ENCODE results near the gene FAM221A. TPM values are rescaled to one million over a fixed set of nuclear protein-coding genes. Genes with fewer than 3 reads are reported as not detected.

FAM221A gene
- polyA plus RNA-seq, 4 donors = 9.7 to 16.2 (median 12.0) TPM

- H3K27ac ChIP-seq (ENCODE audit: low read depth in 1 of 3, low read length in 2 of 3) = no peak overlapping the region
- peaks cover 3 to 39% (median 8%) of the 10 kb centered on the region in 3 donors for H3K36me3 ChIP-seq (ENCODE audit: control insufficient read depth in 3 of 3, insufficient read depth in 2 of 3, low read depth in 1 of 3, low read length in 3 of 3)
- peaks cover 0 to 3% of the 10 kb centered on the region in 2 donors for H3K9me3 ChIP-seq (ENCODE audit: control insufficient read depth in 2 of 2, insufficient read depth in 1 of 2, low read depth in 1 of 2, low read length in 1 of 2)
- FAIRE-seq (no peak), DNase-seq (no peak)
- peaks cover 0 to 3% (median 2%) of the 10 kb centered on the region in 3 donors for H3K4me1 ChIP-seq (ENCODE audit: control insufficient read depth in 3 of 3, insufficient read depth in 2 of 3, low read depth in 1 of 3, low read length in 2 of 3)
- H3K4me3 ChIP-seq (ENCODE audit: low read depth in 1 of 3, low read length in 3 of 3) = no peak overlapping the region
- WGBS, 3 donors = 84 to 92% (median 89%) methylated on average over 4 of the region's 4 CpGs
- no peaks in the 10 kb centered on the region for H3K27me3 ChIP-seq (ENCODE audit: control insufficient read depth in 3 of 3, insufficient read depth in 3 of 3, low read length in 3 of 3)
These were observed 9.2 kb downstream of the FAM221A start for GRCh38 chr7:23689165-23689564.

DNA sequence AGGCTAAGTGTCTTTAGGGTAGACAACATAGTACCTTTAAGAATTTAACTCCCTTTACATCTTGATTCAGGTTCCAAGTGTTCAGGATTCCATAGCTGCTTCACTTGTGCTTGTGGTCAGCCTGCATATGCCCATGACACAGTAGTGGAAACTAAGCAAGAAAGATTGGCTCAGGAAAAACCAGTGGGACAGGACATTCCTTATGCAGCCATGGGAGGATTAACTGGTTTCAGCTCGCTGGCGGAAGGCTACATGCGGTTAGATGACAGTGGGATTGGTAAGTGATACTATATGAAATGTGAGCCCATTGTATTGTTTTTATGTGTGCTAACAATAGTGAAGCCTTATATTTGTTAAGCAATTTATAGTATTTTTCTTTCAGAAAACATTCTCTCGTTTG, 11.3 kb downstream of the FAM221A start:
- H3K27me3 ChIP-seq (ENCODE audit: control insufficient read depth in 3 of 3, insufficient read depth in 3 of 3, low read length in 3 of 3) = no peaks in the 10 kb centered on the region
- H3K36me3 ChIP-seq (ENCODE audit: control insufficient read depth in 3 of 3, insufficient read depth in 2 of 3, low read depth in 1 of 3, low read length in 3 of 3) = peaks cover 3 to 39% (median 10%) of the 10 kb centered on the region in 3 donors
- no peak overlapping the region for H3K27ac ChIP-seq (ENCODE audit: low read depth in 1 of 3, low read length in 2 of 3)
- FAIRE-seq = no peak
- no peak overlapping the region for H3K4me3 ChIP-seq (ENCODE audit: low read depth in 1 of 3, low read length in 3 of 3)
- peaks cover 0 to 6% of the 10 kb centered on the region in 2 donors for H3K9me3 ChIP-seq (ENCODE audit: control insufficient read depth in 2 of 2, insufficient read depth in 1 of 2, low read depth in 1 of 2, low read length in 1 of 2)
- WGBS, 3 donors = 85 to 92% (median 86%) methylated on average over 4 of the region's 4 CpGs
- no peak for DNase-seq
- H3K4me1 ChIP-seq (ENCODE audit: control insufficient read depth in 3 of 3, insufficient read depth in 2 of 3, low read depth in 1 of 3, low read length in 2 of 3) = no peaks in the 10 kb centered on the region

DNA sequence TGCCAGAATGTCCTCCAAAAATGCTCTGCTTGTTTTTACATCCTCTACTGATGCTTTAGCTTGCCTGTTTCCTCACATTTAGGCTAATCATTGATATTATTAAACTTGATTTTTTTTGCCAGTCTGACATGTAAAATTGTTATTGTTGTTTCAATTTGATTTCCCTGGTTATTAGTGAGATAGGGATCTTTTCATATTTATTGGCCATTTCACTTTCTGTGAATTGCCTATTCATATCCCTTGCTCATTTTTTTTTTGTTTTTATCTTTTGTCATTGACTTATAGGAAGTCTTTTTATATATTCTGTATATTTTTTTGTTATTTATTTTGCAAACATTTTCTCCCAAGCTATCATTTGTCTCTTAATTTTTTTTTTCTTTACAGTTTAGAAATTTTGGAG, 13.2 kb downstream of the FAM221A start:
- Histone ChIP-seq H3K4me3 (ENCODE audit: low read depth in 1 of 3, low read length in 3 of 3) (no peak overlapping the region), H3K27ac (ENCODE audit: low read depth in 1 of 3, low read length in 2 of 3) (no peak overlapping the region), H3K9me3 (ENCODE audit: control insufficient read depth in 2 of 2, insufficient read depth in 1 of 2, low read depth in 1 of 2, low read length in 1 of 2) (peaks cover 0 to 6% of the 10 kb centered on the region in 2 donors), H3K4me1 (ENCODE audit: control insufficient read depth in 3 of 3, insufficient read depth in 2 of 3, low read depth in 1 of 3, low read length in 2 of 3) (peaks cover 0 to 3% (median 0%) of the 10 kb centered on the region in 3 donors), H3K36me3 (ENCODE audit: control insufficient read depth in 3 of 3, insufficient read depth in 2 of 3, low read depth in 1 of 3, low read length in 3 of 3) (peaks cover 3 to 32% (median 10%) of the 10 kb centered on the region in 3 donors), H3K27me3 (ENCODE audit: control insufficient read depth in 3 of 3, insufficient read depth in 3 of 3, low read length in 3 of 3) (no peaks in the 10 kb centered on the region)
- DNase-seq = no peak
- no peak for FAIRE-seq

DNA sequence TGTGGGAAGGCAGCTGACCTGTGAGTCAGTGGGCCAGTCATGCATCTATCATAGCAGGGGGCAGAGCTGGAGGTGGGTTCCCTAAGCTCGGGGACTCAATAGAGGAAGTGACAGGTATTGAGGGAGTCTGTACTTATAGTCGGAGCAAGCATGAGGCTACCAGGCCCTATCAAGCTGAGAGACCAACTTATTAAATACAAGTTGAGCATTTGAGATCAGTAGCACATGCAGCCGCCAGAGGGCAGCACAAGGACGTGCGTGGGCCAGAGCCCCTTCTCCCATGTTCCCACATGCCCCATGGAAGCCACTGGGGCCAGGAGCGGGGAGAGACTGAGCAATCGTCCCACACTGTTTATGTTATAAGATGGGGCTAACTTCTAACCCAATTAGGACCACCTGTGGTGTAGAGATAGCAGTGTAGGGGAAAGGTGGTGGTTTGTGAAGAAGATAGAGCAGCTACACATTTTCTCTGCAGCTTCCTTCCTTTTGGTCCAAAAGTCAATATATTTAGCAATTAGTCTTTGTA, 17.0 kb downstream of the FAM221A start:
- Histone ChIP-seq H3K27me3 (ENCODE audit: control insufficient read depth in 3 of 3, insufficient read depth in 3 of 3, low read length in 3 of 3) (no peaks in the 10 kb centered on the region), H3K9me3 (ENCODE audit: control insufficient read depth in 2 of 2, insufficient read depth in 1 of 2, low read depth in 1 of 2, low read length in 1 of 2) (peaks cover 0 to 6% of the 10 kb centered on the region in 2 donors), H3K4me1 (ENCODE audit: control insufficient read depth in 3 of 3, insufficient read depth in 2 of 3, low read depth in 1 of 3, low read length in 2 of 3) (peaks cover 0 to 10% (median 0%) of the 10 kb centered on the region in 3 donors), H3K27ac (ENCODE audit: low read depth in 1 of 3, low read length in 2 of 3) (no peak overlapping the region), H3K4me3 (ENCODE audit: low read depth in 1 of 3, low read length in 3 of 3) (no peak overlapping the region), H3K36me3 (ENCODE audit: control insufficient read depth in 3 of 3, insufficient read depth in 2 of 3, low read depth in 1 of 3, low read length in 3 of 3) (peaks cover 0 to 20% (median 7%) of the 10 kb centered on the region in 3 donors)
- FAIRE-seq (no peak), DNase-seq (peak; percentile 52 to 83)
- 20 to 42% (median 29%) methylated on average over 7 of the region's 7 CpGs for WGBS, 3 donors

DNA sequence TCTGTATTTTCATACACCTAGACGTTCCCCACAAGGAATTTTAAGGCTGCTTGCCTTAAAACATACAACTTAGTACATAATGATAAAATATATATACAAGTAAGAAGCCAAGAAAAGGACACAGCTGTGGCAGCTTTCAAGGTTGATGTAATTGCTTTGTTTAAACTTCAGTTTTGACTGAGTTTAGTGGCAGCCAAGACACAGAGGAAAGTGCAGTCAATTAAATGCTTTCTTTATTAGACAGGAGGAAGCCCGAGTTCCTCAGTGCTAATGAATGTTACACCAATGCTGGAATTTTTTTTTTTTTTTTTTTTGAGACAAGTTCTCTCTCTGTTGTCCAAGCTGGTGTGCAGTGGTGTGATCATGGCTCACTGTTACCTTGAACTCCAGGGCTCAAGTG, 18.8 kb downstream of the FAM221A start:
- Histone ChIP-seq H3K36me3 (ENCODE audit: control insufficient read depth in 3 of 3, insufficient read depth in 2 of 3, low read depth in 1 of 3, low read length in 3 of 3) (peaks cover 0 to 24% (median 9%) of the 10 kb centered on the region in 3 donors), H3K4me3 (ENCODE audit: low read depth in 1 of 3, low read length in 3 of 3) (no peak overlapping the region), H3K4me1 (ENCODE audit: control insufficient read depth in 3 of 3, insufficient read depth in 2 of 3, low read depth in 1 of 3, low read length in 2 of 3) (peaks cover 0 to 10% (median 0%) of the 10 kb centered on the region in 3 donors), H3K27me3 (ENCODE audit: control insufficient read depth in 3 of 3, insufficient read depth in 3 of 3, low read length in 3 of 3) (no peaks in the 10 kb centered on the region), H3K27ac (ENCODE audit: low read depth in 1 of 3, low read length in 2 of 3) (no peak overlapping the region), H3K9me3 (ENCODE audit: control insufficient read depth in 2 of 2, insufficient read depth in 1 of 2, low read depth in 1 of 2, low read length in 1 of 2) (peaks cover 0 to 4% of the 10 kb centered on the region in 2 donors)
- FAIRE-seq (no peak), DNase-seq (no peak)
- 17 to 32% (median 32%) methylated on average over 2 of the region's 2 CpGs for WGBS, 3 donors

DNA sequence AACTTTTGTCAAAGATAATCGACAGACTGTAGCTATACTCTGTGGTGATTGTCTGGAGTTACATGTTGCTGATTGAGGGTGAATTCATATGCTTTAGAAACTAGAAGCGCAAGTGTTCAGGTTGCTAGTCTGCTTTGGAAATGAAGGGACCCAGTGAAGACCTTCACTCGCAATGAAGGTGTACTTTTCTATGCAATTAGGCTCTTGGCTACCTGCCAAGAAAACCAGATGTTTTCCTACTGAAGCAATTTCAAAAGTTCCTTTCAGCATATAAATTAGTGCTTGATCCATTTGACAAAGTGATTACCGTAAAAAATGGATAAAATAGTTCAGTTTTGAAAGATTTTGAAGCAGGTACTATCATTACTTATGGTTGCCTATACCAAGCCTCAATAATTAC, 20.0 kb downstream of the FAM221A start:
- Histone ChIP-seq H3K4me1 (ENCODE audit: control insufficient read depth in 3 of 3, insufficient read depth in 2 of 3, low read depth in 1 of 3, low read length in 2 of 3) (peaks cover 0 to 10% (median 0%) of the 10 kb centered on the region in 3 donors), H3K36me3 (ENCODE audit: control insufficient read depth in 3 of 3, insufficient read depth in 2 of 3, low read depth in 1 of 3, low read length in 3 of 3) (peaks cover 0 to 22% (median 17%) of the 10 kb centered on the region in 3 donors), H3K4me3 (ENCODE audit: low read depth in 1 of 3, low read length in 3 of 3) (no peak overlapping the region), H3K27me3 (ENCODE audit: control insufficient read depth in 3 of 3, insufficient read depth in 3 of 3, low read length in 3 of 3) (no peaks in the 10 kb centered on the region), H3K9me3 (ENCODE audit: control insufficient read depth in 2 of 2, insufficient read depth in 1 of 2, low read depth in 1 of 2, low read length in 1 of 2) (peaks cover 0 to 2% of the 10 kb centered on the region in 2 donors), H3K27ac (ENCODE audit: low read depth in 1 of 3, low read length in 2 of 3) (no peak overlapping the region)
- WGBS, 3 donors = 28 to 61% (median 54%) methylated on average over 4 of the region's 4 CpGs
- DNase-seq (peak in 1 of 2 donors; percentile 58), FAIRE-seq (no peak)

- DNase-seq (peak; percentile 91), FAIRE-seq (peak; percentile 70)
- 17 to 67% (median 41%) methylated on average over 7 of the region's 7 CpGs for WGBS, 3 donors
- peaks cover 2 to 8% (median 3%) of the 10 kb centered on the region in 3 donors for H3K4me1 ChIP-seq (ENCODE audit: control insufficient read depth in 3 of 3, insufficient read depth in 2 of 3, low read depth in 1 of 3, low read length in 2 of 3)
- H3K27me3 ChIP-seq (ENCODE audit: control insufficient read depth in 3 of 3, insufficient read depth in 3 of 3, low read length in 3 of 3) = no peaks in the 10 kb centered on the region
- H3K36me3 ChIP-seq (ENCODE audit: control insufficient read depth in 3 of 3, insufficient read depth in 2 of 3, low read depth in 1 of 3, low read length in 3 of 3) = peaks cover 4 to 5% (median 4%) of the 10 kb centered on the region in 3 donors
- peak overlapping the region in 1 of 3 donors; percentile 78 for H3K27ac ChIP-seq (ENCODE audit: low read depth in 1 of 3, low read length in 2 of 3)
- peaks cover 0 to 24% of the 10 kb centered on the region in 2 donors for H3K9me3 ChIP-seq (ENCODE audit: control insufficient read depth in 2 of 2, insufficient read depth in 1 of 2, low read depth in 1 of 2, low read length in 1 of 2)
- H3K4me3 ChIP-seq (ENCODE audit: low read depth in 1 of 3, low read length in 3 of 3) = no peak overlapping the region
These were observed 29.2 kb downstream of the FAM221A start for GRCh38 chr7:23709081-23709750.

DNA sequence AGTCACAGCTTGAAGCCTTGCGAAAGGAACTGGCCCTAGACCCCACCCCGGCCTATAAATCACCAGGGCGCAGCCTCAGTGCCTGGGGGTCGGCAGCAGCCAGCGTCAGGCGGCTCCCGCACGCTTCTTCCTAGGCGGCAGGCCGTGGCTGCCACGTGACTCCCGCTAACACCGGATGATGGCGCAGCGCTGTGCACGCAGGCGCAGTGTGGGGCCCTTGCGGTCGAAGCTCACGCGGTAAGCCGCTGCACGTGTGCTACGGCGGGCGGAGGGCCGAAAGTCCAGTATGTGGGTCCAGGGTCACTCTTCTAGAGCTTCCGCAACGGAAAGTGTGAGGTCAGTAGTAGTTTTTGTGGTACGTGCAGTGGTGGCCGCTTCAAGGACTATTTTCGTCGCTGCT, 30.0 kb downstream of the FAM221A start, which contains the start of gene STK31:
TSS of gene STK31 (plus strand) at position 220 of the 400 bp plus-strand sequence. CDS start at position 287, 67 bp downstream.
- peaks cover under 1 to 4% (median 2%) of the 10 kb centered on the region in 3 donors for H3K36me3 ChIP-seq (ENCODE audit: control insufficient read depth in 3 of 3, insufficient read depth in 2 of 3, low read depth in 1 of 3, low read length in 3 of 3)
- no peaks in the 10 kb centered on the region for H3K27me3 ChIP-seq (ENCODE audit: control insufficient read depth in 3 of 3, insufficient read depth in 3 of 3, low read length in 3 of 3)
- peak within 1 kb of the TSS in 1 of 3 donors; percentile 78 for H3K27ac ChIP-seq (ENCODE audit: low read depth in 1 of 3, low read length in 2 of 3)
- peaks cover 2 to 8% (median 3%) of the 10 kb centered on the region in 3 donors for H3K4me1 ChIP-seq (ENCODE audit: control insufficient read depth in 3 of 3, insufficient read depth in 2 of 3, low read depth in 1 of 3, low read length in 2 of 3)
- WGBS, 3 donors = 85 to 90% (median 88%) methylated on average over 33 of the region's 33 CpGs
- no peak within 1 kb of the TSS for H3K4me3 ChIP-seq (ENCODE audit: low read depth in 1 of 3, low read length in 3 of 3)
- H3K9me3 ChIP-seq (ENCODE audit: control insufficient read depth in 2 of 2, insufficient read depth in 1 of 2, low read depth in 1 of 2, low read length in 1 of 2) = peaks cover 0 to 23% of the 10 kb centered on the region in 2 donors
- no peak for DNase-seq
- FAIRE-seq = no peak
